Fibroblast of skin of scalp (primary cell): Measurements from ENCODE around the gene HNRNPA0.

Experiments
- DNase-seq: peaks from one replicate; pipeline ENCODE4 v3.0.0-alpha.2; 2013

Gene HNRNPA0

DNA sequence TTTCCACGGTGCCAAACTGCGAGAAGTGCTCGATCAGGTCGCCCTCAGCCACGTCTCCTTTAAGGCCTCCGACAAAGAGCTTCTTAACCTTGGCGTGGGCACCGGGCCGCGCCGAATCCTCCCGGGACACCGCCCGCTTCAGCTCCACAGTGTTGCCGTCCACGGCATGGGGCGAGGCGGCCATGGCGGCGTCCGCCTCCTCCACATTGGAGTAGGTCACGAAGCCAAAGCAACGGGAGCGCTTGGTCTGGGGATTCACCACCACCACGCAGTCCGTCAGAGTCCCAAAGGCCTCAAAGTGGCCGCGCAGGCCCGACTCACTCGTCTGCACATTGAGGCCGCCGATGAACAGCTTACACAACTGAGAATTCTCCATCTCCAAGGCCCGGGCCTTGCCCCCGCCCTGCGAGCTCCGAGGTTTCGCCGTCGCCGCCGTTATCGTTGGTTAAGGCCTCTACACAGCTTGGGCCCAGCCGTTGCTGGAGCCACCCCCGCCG is 424 bp downstream of the HNRNPA0 start:
- DNase-seq, result no peak

DNA sequence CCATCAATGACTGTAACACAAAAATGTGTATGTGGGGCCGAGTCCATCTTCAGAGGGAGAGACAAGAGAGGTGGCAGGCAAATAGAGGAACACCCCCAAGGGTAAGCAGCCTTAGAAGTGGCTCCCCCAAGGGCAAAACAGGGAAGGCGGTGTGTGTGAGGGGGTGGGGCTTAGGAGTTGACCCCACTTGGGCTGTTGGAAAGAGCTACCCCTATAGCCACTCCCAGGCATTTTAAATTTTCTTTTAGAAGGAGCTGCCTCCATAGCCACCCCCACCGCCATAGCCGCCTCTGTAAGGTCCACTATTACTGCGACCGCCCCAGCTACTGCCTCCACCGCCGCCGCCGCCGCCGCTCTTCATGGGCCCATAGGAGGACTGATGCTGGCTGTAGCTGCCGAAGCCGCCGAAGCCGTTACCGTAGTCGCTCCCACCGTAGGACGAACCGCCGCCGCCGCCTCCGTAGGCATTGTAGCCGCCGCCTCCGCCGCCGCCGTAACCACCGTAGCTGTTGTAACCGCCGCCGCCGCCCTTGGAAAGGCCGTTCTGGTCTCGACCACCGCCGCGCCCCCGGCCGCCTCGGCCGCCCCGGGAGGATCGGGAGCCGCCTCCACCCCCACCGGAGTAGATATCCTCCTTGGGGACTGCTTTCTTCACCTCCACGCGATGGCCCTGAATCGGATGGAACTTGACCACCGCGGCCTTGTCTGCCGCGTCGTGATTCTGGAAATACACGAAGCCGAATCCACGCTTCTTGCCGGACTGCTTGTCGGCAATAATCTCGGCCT is 1.1 kb downstream of the HNRNPA0 start:
- peak; percentile 36 for DNase-seq

DNA sequence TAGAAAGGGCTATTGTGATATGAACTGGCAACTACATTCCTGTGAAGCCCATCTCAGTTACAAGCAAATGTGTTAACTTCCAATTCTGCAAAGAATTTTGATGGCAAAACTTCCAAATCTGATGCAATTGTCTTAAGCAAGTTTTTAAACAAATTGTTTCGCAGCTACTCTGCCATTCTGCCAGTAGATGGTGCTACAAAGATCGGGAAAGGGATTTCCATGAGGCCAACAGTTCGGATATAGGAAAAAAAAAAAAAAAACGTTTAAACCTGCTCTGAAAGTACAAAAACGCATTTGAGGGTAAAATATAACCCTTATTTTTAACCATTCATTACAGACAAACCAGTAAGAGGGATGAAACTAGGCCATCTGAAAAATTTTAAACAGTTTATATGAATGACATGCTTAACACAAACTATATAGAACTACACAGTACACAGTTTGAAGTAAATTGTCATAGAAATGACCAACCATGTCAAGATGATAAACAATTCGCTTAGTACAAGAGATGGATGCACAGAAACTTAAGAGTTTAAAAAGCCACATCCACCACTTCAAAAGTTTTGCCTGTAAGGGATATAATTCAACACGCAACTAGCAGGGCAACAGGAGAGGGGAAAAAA is 2.2 kb downstream of the HNRNPA0 start:
- DNase-seq, result peak; percentile 84

DNA sequence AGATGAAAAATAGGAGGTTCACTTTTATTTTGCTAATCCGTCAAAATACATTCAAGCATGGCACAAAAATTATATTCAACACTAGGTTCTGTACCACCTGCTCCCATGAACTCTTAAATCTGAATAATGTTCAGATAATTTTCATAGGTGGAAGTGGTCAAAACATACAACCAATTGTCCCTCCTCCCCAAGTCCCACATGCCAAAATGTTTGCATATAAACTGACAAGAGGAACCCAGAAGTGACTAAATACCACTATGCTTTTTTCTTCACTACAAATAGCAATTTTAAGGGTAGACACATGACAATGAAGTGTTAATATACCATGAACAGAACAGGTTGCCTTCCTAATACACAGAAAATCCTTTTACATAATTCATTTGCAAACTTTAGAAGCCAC is 3.7 kb downstream of the HNRNPA0 start:
- DNase-seq, result no peak

DNA sequence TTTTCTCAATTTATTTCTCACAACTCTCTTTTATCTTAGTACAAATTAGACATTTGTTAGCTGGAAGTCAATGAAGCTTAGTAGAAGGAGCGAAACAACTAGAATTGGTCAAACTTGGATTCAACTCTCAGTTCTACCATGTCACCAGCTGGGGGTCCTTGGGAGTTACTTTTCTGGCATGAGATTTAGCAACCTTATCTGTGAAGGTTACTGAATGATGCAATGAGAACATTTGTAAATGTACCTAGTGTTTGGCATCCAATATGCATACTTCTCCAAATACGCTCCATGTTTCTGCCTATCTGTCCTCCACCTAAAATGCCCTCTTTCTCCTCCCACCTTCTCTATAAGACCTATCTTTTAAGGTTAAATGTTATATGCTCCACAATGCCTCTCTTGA is 6.3 kb downstream of the HNRNPA0 start:
- no peak for DNase-seq

DNA sequence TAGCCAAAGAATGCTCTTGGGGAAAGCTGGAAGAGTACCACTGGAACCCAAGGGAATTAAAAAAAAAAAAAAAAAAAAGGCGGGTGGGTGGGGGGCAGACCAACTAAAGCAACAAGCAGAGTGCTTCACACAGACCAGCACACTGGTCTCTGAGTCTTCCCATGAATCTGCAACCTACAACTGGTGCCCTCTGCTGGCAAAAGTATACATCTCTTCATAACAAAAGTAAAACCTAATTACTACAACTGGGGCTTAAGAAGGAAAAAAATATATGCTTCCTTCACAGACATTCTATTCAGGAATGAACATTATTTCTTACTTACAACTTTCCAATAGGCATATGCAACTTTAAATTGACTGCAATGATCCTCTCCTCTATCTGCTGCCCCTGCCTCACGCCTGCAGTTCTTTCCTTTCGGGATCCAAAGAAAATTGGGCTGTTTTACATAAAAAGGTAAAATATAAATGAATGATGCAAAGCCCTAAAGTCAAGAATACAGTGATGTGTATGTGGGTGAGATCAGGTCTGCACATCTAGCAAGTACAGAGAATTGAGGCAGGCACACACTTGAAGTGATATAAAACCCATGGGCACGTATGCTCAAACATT is 11.0 kb downstream of the HNRNPA0 start:
- DNase-seq, result peak; percentile 75

DNA sequence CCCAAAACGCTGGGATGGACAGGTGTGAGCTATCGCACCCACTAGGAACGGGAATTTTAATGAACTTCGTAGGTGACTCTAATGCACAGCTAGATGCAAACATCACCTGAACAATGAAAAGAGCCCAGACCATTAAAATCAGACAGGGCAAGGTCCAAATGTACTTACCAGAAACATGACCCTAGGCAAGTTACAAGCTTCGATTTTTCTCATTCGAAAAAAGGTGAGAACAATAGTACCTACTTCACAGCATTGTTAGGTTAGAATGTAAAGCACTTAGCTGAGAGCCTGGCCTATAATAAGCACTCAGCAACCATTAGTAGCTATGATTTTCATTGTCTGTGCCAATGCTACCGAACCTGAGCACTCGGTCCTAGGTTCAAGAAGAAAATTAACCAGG is 12.4 kb downstream of the HNRNPA0 start:
- DNase-seq, result no peak

DNA sequence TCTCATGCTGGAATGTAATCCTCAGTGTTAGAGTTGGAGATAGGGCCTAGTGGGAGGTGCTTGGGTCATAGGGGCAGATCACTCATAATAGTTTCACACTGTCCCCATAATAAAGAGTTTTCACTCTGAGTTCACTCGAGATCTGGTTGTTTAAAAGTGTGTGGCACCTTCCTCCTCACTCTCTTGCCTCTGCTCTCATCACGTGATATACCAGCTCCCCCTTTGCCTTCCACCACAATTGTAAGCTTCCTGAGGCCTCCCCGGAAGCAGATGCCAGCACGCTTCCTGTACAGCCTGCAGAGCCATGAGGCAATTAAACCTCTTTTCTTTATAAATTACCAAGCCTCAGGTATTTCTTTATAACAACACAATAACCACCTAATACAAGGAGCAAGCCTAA is 14.4 kb downstream of the HNRNPA0 start:
- no peak for DNase-seq

DNA sequence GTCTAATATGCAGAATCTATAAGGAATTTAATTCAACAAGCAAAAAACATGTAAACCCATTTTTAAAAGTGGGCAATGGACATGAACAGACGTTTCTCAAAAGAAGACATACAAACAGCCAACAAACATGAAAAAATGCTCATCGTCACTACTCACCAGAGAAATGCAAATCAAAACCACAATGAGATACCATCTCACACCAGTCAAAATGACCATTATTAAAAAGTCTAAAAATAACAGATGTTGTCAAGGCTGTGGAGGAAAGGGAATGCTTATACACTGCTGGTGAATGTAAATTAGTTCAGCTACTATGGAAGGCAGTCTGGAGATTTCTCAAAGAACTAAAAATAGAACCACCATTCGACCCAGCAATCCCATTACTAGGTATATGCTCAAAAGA is 15.2 kb downstream of the HNRNPA0 start:
- DNase-seq, result no peak

DNA sequence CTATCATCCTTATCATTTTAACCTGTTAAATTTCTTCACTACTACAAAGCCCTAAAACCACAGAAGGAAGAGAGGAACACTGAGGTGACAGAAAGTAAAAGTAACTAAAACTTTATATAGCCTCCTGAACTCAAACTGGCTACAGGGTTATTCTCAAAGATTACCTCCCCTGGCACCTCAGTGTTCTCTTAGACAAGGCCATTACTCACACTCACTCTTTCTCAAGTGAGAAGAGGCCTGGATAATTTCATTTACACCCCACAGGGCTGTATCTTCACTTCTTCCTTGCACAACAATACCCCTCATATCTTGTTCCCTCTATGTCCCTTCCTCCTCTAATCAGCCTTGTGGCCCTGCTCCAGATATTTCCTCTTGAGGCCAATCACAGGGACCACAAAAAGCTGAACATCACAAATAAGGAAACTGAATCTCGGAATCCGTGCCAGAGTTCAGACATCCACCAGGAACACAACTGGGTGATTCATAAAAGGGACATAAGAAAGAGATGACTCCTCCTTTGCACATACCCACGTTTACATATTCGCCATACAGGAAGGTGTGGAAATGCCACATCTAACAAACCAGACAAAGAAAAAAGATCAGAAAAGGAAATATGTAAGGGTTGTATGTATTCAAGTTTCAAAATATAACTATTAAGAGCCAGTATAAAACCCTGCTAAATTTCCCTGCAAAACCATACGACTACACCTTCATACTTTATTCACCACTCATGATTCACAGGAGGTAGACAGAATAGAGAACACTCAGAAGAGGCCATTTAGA is 16.6 kb downstream of the HNRNPA0 start:
- DNase-seq, result peak; percentile 30

DNA sequence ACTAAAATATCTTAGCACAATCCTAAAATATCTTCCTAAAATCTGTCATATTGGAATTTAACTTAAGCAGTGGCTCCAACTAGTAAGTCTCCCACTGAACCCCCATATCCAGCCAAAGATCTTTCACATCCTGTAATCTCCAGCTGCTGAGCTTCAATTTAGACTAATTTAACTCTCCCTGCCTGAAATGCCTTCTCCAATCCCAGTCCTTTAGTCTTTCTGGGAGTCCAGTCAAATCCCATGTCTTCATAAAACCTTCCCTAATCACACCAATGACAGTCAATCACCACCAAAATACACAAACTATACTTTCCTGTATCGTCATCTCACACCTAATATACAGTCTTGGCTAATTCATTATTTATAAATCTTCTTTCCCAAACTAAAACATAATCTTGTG is 17.7 kb downstream of the HNRNPA0 start:
- DNase-seq, result no peak

DNA sequence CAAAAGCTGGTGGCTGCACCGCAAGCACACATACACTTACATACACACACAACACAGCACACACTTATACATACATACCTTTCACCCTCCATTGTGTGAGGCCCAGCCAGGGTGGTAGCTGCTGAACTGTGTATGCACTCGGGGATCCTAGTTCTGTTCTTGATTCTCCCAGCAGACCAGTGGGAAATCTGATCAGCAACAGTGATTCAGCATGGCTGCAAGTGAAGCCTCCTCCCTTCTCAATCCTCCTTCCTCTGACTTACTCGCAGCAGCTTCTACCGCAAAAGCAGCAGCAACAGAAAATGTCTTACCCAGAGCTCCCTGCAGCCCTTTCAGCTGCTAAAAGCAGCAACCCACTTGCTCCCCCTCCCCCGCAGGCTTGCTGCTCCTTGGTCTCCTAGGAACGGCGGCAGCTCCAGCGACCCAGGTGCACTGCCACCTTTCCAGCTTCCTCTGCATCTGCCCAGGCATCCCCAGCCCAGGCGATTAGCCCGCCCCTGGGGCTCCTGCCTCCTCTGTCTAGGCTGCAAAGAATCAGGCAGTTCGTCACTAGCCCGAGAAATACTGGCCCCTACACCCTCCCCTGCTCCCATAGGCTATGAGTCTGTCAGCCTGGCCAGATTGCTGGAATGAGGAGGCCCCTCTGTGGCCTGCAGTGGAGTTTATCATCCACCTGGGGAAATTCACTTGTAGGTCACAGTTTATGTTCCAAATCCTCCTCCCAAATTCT is 18.4 kb downstream of the HNRNPA0 start, which contains the start of gene KLHL3:
Gene KLHL3 (minus strand): TSS at position 535 of the 730 bp plus-strand sequence. CDS start 443 bp downstream, at position 92.
- DNase-seq, result peak; percentile 34

DNA sequence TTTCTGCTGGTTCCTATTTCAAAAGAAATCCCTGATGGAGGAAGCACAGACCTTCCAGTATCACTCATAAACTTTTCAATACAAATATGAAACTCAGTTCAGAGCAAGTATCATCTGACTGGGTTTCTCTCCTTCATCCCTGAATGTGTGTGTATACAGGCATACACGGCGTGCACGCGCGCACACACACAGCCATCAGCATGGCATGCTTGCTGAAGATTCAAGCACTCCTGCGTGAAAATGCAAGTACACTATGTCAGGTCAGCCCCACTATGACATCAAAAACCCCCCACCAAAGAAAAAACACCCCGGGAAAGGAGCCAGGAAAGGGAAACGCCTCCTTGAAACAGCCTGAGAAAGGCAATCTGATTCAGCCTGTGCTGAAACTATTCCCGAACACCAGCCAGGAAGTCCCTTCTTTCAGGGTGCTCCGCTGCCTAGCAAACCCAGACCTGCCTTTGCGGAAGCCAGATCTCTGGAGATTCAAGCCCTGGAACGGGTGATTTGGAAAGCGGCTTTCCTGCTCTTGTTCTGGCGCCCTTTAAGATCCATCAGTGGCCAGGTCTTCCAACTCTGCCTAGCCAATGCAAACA is 19.1 kb downstream of the HNRNPA0 start:
- peak; percentile 30 for DNase-seq

DNA sequence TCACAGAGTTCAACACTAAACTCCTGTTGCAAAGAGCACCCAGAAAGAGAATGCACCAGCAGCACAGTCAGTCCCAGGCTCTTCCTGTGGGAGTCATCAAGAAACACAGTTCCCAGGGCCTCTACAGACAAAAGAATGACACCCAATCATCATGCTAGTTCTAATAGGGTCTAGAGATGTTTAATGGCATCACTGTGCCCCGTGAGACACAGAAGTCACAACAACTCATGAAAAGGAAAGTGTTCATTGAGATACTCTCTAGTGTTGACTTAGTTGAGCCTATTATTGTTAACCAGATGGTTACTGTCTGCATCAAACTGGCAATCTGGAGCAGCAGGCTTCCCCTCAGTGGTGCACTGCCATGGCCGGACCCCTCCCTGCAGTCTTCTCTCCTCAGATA is 19.8 kb downstream of the HNRNPA0 start:
- DNase-seq, result no peak

DNA sequence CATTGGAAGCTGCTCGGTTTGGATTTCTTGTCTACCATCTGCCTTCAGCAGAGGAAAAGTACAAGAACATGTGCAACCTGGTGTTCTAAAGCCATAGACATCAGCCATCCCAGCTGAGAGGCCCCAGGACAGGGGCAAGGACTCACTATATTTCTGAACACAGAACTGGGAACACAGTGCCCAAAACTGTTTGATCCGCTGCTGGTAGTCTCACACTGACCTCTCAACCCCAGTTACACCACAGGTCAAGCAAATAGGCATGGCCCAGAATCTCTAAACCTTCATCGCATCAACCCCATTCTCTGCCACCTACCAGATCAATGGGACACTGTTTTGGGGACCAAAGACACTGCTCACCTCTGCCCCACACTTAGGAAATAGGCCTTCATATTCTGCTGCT is 20.2 kb downstream of the HNRNPA0 start:
- no peak for DNase-seq

DNA sequence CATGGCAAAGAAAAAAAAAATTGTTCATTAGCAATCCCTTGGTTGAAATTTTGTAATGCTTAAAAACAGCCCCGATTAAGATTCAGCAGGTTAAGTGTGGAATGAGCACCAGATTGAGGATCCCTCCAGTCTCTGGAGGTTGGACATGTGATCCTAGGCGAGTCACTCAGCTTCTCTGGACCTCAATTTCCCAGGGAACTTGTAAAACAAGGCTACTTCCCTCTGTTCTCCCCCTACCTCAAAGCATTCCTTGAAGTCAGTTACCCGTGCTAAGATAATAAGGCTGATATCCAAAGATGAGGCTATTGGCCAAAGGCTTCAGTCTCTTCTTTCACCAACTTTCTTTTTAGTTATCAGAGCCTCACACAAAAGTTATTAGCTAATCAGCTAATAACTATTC is 21.2 kb downstream of the HNRNPA0 start:
- no peak for DNase-seq

DNA sequence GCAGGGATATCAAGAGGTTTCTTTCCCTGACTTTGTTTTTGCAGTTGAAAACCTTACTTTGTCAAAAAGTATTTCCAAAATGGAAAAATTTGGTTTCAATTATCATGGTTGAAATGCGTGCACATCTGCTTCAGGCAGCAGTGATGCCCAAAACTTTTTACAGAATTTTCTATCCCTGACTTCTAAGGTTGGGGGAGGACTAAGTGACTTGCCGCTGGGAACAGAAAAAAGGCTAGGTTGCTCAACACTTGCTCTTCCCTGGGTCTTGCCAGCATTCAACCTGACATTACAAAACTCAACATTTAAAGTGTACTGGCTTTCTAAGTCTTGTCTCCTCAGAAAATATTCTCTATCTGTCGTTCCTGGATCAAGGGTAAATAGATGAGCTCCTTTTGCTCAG is 23.0 kb downstream of the HNRNPA0 start:
- DNase-seq, result no peak

DNA sequence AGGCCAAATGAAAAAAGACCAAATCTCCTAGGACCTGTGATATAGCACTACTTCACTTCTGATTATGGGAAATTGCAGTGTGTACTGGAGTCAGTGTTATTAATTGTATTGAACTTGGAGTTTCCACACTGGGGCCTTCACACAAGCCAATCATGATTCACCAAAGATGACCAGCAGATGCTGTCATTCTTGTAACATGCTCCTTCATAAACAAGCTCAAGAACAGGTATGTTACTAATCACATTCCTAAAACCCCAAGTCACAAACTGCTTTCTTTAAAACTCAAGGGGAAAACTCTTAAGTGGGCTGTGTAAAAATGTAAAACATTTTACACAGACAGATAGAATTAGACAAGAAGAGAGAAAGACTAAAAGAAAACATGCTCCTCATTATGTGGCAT is 23.8 kb downstream of the HNRNPA0 start:
- DNase-seq, result peak; percentile 41

DNA sequence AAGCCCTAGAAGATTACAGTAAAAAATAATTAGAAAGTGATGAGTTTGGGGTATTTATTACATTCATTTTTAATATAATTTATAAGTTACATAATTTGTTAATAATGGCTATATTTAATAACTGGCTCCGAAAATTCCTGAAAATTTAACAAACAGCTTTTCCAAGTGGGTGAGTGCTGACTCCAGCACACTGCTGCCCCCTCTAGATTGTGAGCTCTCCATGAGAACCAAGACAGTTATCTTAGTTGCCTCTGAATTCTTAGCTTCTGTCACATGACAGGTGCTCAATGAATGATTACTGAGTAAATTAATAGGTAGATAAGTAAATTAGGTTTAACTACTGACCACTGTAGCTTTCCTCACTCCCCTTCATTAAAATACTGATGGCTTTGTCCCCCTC is 26.1 kb downstream of the HNRNPA0 start:
- DNase-seq, result no peak

DNA sequence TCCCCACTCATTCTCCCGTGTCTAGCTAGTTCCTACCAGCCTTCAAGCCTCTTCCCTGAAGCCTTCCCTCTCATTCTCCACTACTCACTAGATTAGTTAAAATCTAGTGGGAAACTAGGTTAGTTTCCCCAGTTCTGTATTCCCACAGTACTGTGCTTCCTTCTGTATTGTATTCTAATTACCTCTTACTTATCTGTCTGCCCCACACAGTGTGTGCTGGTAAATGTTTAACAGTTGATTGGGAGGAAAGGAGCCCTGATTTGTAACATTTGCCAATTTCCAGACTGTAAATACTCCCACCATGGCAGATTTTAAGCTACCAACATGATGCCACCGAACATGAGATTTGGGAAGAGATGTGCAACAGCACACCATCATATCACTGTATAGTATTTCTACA is 26.5 kb downstream of the HNRNPA0 start:
- no peak for DNase-seq

DNA sequence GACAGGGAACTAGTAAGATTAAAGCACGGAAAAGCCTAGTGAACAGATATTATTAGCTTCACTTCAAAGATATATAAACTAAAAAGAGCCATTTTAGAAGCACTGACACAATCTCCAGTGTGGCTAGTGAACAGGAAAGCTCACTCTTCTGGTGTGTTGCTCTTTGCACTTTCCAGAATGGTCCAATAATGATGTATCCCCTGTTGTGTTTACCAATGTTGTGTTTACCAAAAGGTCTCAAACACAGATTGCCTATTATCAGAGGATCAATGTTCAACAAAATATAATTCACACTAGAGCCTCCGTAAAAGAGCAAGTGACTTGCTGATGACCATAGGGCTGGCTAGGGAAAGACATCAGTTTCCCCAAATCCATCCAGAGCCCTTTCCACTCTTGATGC is 29.9 kb downstream of the HNRNPA0 start:
- DNase-seq, result no peak

DNA sequence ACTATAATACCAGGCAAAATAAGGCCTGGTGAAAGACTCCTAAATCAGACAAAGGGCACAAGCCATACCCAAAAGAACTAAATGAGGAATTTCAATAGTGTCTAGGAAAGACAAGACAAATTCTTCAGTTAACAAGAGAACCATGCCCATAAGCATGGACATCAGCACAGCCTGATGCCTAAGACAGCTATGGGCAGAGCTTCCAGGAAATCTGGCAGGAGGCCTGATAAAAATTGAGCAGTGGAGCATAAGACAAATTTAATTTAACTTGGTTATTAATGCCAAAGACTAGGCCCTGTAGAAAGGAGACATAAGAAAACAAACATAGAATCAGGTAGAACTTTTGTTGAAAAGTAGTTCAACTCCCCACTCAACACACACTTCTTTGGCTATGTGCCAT is 35.6 kb downstream of the HNRNPA0 start:
- DNase-seq, result no peak
